Mucosa of rectum (tissue), 2 donors: ENCODE measurements around the gene SMC3.
"Not testable (repeated sequence)": the region's sequence is repeated elsewhere in the genome, so short reads cannot be mapped to it uniquely, and the experiment has no call there.

Experiments
- H3K27ac ChIP-seq, 2 donors: one replicate each; pipeline ENCODE4 v1.7.0; 2013; ENCODE audit warnings: inconsistent platforms in 2 of 2, low read depth in 2 of 2, low read length in 2 of 2
- H3K27me3 ChIP-seq, 2 donors: one replicate each; pipeline ENCODE4 v1.7.0; 2013; ENCODE audit warnings: low read length in 2 of 2; ENCODE audit not compliant: control insufficient read depth in 2 of 2, insufficient read depth in 2 of 2
- H3K36me3 ChIP-seq, 2 donors: one replicate each; pipeline ENCODE4 v1.7.0; 2013; ENCODE audit warnings: low read length in 2 of 2; ENCODE audit not compliant: control insufficient read depth in 2 of 2, insufficient read depth in 2 of 2
- H3K4me1 ChIP-seq, 2 donors: one replicate each; pipeline ENCODE4 v1.7.0; 2013; ENCODE audit warnings: low read length in 2 of 2, mild to moderate bottlenecking in 1 of 2; ENCODE audit not compliant: control insufficient read depth in 2 of 2, insufficient read depth in 2 of 2
- H3K4me3 ChIP-seq, 2 donors: one replicate each; pipeline ENCODE4 v1.7.0; 2013; ENCODE audit warnings: low read length in 2 of 2
- H3K9ac ChIP-seq, 2 donors: one replicate each; pipeline ENCODE4 v1.7.0; 2013; ENCODE audit warnings: low read length in 2 of 2, low read depth in 1 of 2, mild to moderate bottlenecking in 1 of 2
- H3K9me3 ChIP-seq, 2 donors: one replicate each; pipeline ENCODE4 v1.7.0; 2013; ENCODE audit warnings: low read length in 2 of 2; ENCODE audit not compliant: control insufficient read depth in 2 of 2
- donor health status: healthy.
- donor health status: Normal muscosa, but diverticular disease.

SMC3 gene

GRCh38 chr10:110610781-110611180 lies 43.3 kb downstream of the SMC3 start:
- H3K4me3 ChIP-seq, H3K27me3 ChIP-seq, H3K4me1 ChIP-seq, H3K36me3 ChIP-seq, H3K9me3 ChIP-seq, H3K27ac ChIP-seq, H3K9ac ChIP-seq: not testable (repeated sequence)

GRCh38 chr10:110612087-110612486 lies 44.6 kb downstream of the SMC3 start:
- Histone ChIP-seq H3K4me1 (no peaks in the 10 kb centered on the region), H3K4me3 (no peak overlapping the region), H3K36me3 (no peaks in the 10 kb centered on the region), H3K9ac (no peak overlapping the region), H3K27me3 (no peaks in the 10 kb centered on the region), H3K27ac (no peak overlapping the region), H3K9me3 (no peaks in the 10 kb centered on the region)

DNA sequence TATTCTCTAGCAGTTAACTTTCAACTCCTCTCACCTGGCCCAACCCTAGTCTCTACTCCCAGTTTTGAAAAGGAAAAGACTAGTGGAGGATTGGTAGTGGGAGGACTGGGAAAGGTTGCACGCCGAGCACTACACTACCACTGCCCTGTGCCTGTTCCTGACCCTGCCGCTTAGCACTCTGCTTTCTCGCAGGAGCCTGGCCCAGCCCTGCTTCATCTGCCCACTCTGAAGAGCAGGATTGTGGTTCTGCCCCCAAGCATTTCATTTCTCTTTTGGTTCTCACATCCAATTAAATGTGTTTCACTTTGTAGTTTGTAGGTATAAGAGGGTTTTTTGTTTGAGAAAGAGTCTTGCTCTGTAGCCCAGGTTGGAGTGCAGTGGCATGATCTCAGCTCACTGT lies 45.1 kb downstream of the SMC3 start:
- H3K4me3 ChIP-seq, result no peak overlapping the region
- H3K9me3 ChIP-seq, result no peaks in the 10 kb centered on the region
- H3K36me3 ChIP-seq, result no peaks in the 10 kb centered on the region
- no peaks in the 10 kb centered on the region for H3K27me3 ChIP-seq
- H3K4me1 ChIP-seq, result no peaks in the 10 kb centered on the region
- H3K27ac ChIP-seq, result no peak overlapping the region
- H3K9ac ChIP-seq, result no peak overlapping the region

DNA sequence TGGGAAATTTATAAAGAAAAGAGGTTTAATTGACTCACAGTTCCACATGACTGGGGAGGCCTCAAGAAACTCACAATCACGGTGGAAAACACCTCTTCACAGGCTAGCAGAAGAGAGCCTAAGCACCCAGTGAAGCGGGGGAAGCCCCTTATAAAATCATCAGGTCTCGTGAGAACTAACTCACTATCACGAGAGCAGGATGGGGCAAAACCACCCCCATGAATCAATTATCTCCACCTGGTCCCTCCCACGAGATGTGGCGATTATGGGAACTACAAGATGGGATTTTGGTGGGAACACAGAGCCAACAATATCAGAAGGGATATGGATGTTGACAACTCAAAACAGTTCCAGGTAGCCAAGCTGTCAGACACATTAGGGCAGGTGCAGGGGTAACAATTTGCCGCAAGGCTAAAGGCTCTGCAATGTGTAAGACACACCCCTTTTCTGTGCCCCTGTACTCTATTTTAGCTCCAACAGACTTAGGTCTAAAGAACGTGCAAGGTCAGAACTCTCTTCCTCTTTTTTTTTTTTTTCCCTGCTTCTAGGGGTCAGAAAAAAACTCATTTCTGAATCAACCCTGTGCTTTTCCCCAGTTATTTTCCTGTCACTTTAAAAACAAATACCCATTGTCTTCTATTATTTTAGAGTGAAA lies 46.0 kb downstream of the SMC3 start:
- Histone ChIP-seq H3K9me3 (no peaks in the 10 kb centered on the region), H3K4me3 (no peak overlapping the region), H3K4me1 (no peaks in the 10 kb centered on the region), H3K36me3 (no peaks in the 10 kb centered on the region), H3K27me3 (no peaks in the 10 kb centered on the region), H3K9ac (no peak overlapping the region), H3K27ac (no peak overlapping the region)

DNA sequence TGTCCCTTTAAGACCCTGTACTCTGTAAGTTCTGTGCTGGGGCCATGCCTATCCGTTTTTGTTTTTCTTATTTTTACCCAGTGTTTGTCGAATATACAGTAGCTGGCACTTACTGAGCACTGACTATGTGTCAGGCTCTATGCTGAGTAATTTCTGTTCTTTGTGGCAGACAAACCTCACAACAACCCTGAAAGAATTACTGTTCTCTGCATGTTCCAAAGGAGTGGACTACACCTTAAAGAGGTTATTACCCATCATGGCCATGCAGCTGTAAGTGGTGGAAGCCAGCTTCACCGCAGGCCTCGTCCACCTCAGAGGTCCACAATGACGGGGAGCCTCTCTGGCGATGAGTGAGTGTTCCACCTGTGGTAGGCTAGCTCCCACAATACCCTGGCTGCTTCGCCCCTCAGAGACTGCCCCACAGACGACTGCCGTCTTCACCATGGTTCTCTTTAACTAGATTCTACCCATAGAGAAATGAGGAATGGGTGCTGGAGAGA lies 46.6 kb downstream of the SMC3 start:
- no peak overlapping the region for H3K4me3 ChIP-seq
- H3K36me3 ChIP-seq, result no peaks in the 10 kb centered on the region
- H3K9ac ChIP-seq, result no peak overlapping the region
- H3K27ac ChIP-seq, result no peak overlapping the region
- H3K9me3 ChIP-seq, result no peaks in the 10 kb centered on the region
- no peaks in the 10 kb centered on the region for H3K4me1 ChIP-seq
- no peaks in the 10 kb centered on the region for H3K27me3 ChIP-seq

DNA sequence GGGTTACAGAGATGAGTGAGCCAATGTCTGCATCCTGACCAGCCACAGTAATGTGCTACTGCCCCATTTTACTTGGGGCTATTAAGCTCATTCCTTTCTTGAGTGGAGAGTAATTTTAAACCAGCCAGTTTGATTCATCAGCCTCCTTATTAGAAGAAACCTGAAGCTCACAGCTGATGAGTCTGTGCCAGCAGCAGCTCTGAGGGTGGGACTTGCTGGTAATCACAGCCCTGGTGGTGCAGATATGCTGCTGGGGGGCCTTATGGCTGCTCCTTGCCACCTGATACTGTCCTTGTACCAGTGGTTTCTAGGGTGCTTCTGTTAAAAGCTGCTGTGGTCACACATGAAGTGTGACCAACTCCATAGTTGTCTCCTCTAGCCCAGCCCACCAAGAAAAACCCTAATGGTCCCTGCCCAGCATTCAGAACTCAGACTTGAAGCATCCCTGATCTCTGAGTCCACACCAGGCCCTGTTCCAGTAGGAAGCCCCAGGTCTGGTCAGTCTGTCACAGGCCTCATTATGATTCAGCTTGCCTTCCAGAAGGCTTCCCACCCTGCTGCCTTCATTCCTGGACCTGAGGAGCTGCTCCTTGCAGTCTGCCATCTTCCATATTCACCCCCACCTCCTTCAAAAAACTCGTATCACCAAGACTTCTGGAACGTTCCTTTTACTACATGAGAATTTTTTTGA lies 47.7 kb downstream of the SMC3 start:
- H3K9me3 ChIP-seq, result no peaks in the 10 kb centered on the region
- H3K9ac ChIP-seq, result no peak overlapping the region
- no peaks in the 10 kb centered on the region for H3K36me3 ChIP-seq
- H3K4me3 ChIP-seq, result no peak overlapping the region
- H3K4me1 ChIP-seq, result no peaks in the 10 kb centered on the region
- H3K27ac ChIP-seq, result no peak overlapping the region
- no peaks in the 10 kb centered on the region for H3K27me3 ChIP-seq

DNA sequence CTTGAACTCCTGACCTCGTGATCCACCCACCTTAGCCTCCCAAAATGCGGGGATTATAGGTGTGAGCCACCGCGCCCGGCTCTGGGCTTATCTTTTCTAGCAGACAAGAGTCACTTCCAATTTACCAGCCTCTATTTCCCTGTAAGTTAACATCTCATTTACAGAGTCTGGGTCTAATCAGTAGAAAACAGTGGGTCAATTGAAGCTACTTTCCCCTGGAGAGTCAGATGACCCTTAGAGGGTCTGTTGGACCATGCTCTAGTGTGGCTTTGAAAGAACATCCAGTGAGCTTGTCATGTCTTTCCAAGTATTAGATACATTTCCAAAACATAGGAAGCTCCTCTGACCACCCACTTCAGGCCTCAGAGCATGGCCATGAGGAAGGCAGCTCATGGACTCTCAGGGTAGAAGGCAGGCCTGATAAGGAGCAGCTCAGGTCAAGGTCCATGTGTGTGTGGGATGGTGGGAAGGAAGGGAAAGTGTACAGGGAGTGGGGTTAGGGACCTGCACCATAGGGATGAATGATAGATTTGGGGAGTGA lies 49.1 kb downstream of the SMC3 start:
- Histone ChIP-seq H3K36me3 (no peaks in the 10 kb centered on the region), H3K4me1 (no peaks in the 10 kb centered on the region), H3K27me3 (no peaks in the 10 kb centered on the region), H3K9ac (no peak overlapping the region), H3K4me3 (no peak overlapping the region), H3K27ac (no peak overlapping the region), H3K9me3 (no peaks in the 10 kb centered on the region)

GRCh38 chr10:110617425-110618229 lies 50.1 kb downstream of the SMC3 start:
- no peaks in the 10 kb centered on the region for H3K9me3 ChIP-seq
- H3K27me3 ChIP-seq, result no peaks in the 10 kb centered on the region
- no peaks in the 10 kb centered on the region for H3K4me1 ChIP-seq
- no peak overlapping the region for H3K4me3 ChIP-seq
- no peak overlapping the region for H3K27ac ChIP-seq
- H3K9ac ChIP-seq, result no peak overlapping the region
- no peaks in the 10 kb centered on the region for H3K36me3 ChIP-seq

DNA sequence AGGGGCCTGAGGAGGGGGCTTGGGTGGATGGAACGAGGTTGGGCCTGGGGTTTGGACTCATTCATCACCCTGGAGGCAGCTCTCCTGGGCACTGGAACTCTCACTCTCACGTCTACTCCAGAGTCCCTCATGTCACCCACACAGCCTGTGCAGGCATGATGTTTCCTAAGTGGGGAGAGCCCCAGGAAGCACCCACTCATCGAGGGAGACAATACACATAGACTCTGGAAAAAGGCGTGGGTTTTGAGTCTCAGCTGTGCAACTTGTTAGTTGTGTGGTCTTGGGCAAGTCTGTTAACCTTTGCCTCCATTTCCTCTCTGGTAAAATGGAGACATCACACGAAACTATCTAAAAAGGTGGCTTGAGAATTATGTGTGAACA lies 50.7 kb downstream of the SMC3 start:
- H3K4me1 ChIP-seq, result no peaks in the 10 kb centered on the region
- H3K27ac ChIP-seq, result no peak overlapping the region
- no peaks in the 10 kb centered on the region for H3K9me3 ChIP-seq
- H3K36me3 ChIP-seq, result no peaks in the 10 kb centered on the region
- no peak overlapping the region for H3K4me3 ChIP-seq
- H3K9ac ChIP-seq, result no peak overlapping the region
- no peaks in the 10 kb centered on the region for H3K27me3 ChIP-seq
